ENCODE measurements around the gene TIGD3.

The TIGD3 gene

GRCh38 chr11:65390996-65391395 lies 36.4 kb downstream of the TIGD3 start:
- TF ChIP-seq TCF12 (IDR thresholded peaks at IDR 0.05; ENCODE audit: low read depth) (no peak), RAD21 (IDR thresholded peaks at IDR 0.05; ENCODE audit: low read depth) (no peak)

- TF ChIP-seq EP300 (IDR thresholded peaks at IDR 0.05; ENCODE audit: borderline replicate concordance): no peak
- TF ChIP-seq MAX (IDR thresholded peaks at IDR 0.05): no peak
- no peak for TF ChIP-seq CREB1 (IDR thresholded peaks at IDR 0.05; ENCODE audit: low read depth)
- no peak for TF ChIP-seq NFIC (IDR thresholded peaks at IDR 0.05)
- no peak for TF ChIP-seq EGR1 (IDR thresholded peaks at IDR 0.05)
- no peak for TF ChIP-seq USF1 (IDR thresholded peaks at IDR 0.05)
- no peak for TF ChIP-seq FOXM1 (IDR thresholded peaks at IDR 0.05; ENCODE audit: borderline replicate concordance, low read depth)
- TF ChIP-seq TCF12 (IDR thresholded peaks at IDR 0.05; ENCODE audit: low read depth): no peak
- TF ChIP-seq TAF1 (IDR thresholded peaks at IDR 0.05; ENCODE audit: low read depth): no peak
- TF ChIP-seq RAD21 (IDR thresholded peaks at IDR 0.05; ENCODE audit: low read depth): no peak
Measured at GRCh38 chr11:65392186-65392829, 37.8 kb downstream of the TIGD3 start.

GRCh38 chr11:65392899-65393298 lies 38.3 kb downstream of the TIGD3 start:
- no peak for TF ChIP-seq REST (IDR thresholded peaks at IDR 0.05; ENCODE audit: low read depth)
- TF ChIP-seq ZBTB7A (IDR thresholded peaks at IDR 0.05; ENCODE audit: low read depth): no peak
- no peak for TF ChIP-seq CREB1 (IDR thresholded peaks at IDR 0.05; ENCODE audit: low read depth)
- no peak for TF ChIP-seq USF1 (IDR thresholded peaks at IDR 0.05)
- no peak for TF ChIP-seq YY1 (IDR thresholded peaks at IDR 0.05; ENCODE audit: low read depth)
- TF ChIP-seq TEAD4 (IDR thresholded peaks at IDR 0.05): no peak

GRCh38 chr11:65393513-65394079 lies 39.0 kb downstream of the TIGD3 start:
- TF ChIP-seq MAX (IDR thresholded peaks at IDR 0.05) (no peak), RAD21 (IDR thresholded peaks at IDR 0.05; ENCODE audit: low read depth) (no peak)

GRCh38 chr11:65394125-65394536 lies 39.6 kb downstream of the TIGD3 start:
- TF ChIP-seq MAX (IDR thresholded peaks at IDR 0.05) (no peak), USF1 (IDR thresholded peaks at IDR 0.05) (no peak), EGR1 (IDR thresholded peaks at IDR 0.05) (no peak), ZBTB7A (IDR thresholded peaks at IDR 0.05; ENCODE audit: low read depth) (no peak), TAF1 (IDR thresholded peaks at IDR 0.05; ENCODE audit: low read depth) (no peak), TCF12 (IDR thresholded peaks at IDR 0.05; ENCODE audit: low read depth) (no peak), TEAD4 (IDR thresholded peaks at IDR 0.05) (no peak), YY1 (IDR thresholded peaks at IDR 0.05; ENCODE audit: low read depth) (no peak), FOXM1 (IDR thresholded peaks at IDR 0.05; ENCODE audit: borderline replicate concordance, low read depth) (no peak), EP300 (IDR thresholded peaks at IDR 0.05; ENCODE audit: borderline replicate concordance) (no peak), RAD21 (IDR thresholded peaks at IDR 0.05; ENCODE audit: low read depth) (no peak), CREB1 (IDR thresholded peaks at IDR 0.05; ENCODE audit: low read depth) (no peak), REST (IDR thresholded peaks at IDR 0.05; ENCODE audit: low read depth) (no peak), CEBPB (IDR thresholded peaks at IDR 0.05) (no peak), NFIC (IDR thresholded peaks at IDR 0.05) (no peak)
